Astrocyte of the cerebellum (primary cell): ENCODE data around the gene IFT122.
A peak's percentile ranks its signal among the peaks of the same experiment; 100 is the strongest.

Experiments
- DNase-seq: peaks from one replicate; pipeline ENCODE4 v3.0.0-alpha.2; 2011; ENCODE audit warnings: low read depth
- H3K4me3 ChIP-seq: 2 replicates; pipeline ENCODE4 v1.5.1; 2011; ENCODE audit warnings: mild to moderate bottlenecking, low read depth, low read length, moderate library complexity
- in situ Hi-C: cut with HindIII; loops from 2 replicates; pipeline ENCODE4 v1.10.0; 2017; ENCODE audit warnings: low sequenced_read_pairs
- TF ChIP-seq, protein P1 (sequence below): IDR thresholded peaks from 2 replicates; pipeline ENCODE4 v1.5.1; 2012; ENCODE audit warnings: low read length, low read depth, moderate library complexity, mild to moderate bottlenecking; ENCODE audit errors: missing control alignments

Gene IFT122

DNA sequence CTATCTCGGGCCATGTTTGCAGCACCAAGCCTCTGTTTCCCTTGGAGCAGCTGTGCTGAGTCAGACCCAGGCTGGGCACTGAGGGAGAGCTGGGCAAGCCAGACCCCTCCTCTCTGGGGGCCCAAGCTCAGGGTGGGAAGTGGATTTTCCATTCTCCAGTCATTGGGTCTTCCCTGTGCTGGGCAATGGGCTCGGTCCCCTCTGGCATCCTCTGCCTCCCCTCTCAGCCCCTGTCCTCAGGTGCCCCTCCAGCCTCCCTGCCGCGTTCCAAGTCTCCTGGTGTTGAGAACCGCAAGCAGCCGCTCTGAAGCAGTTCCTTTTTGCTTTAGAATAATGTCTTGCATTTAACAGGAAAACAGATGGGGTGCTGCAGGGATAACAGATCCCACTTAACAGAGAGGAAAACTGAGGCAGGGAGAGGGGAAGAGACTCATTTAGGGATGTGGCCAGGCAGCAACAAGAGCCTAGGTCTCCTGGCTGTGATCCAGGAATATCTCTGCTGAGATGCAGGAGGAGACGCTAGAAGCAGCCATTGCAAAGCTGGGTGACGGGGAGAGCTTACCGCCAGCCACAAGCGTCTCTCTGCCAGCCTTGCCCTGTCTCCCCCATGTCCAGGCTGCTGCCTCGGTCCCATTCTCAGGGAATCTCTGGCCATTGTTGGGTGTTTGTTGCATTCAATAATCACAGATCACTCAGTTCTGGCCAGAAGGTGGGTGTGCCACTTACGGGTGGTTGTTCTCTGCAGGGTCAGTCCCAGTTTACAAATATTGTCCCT, 89.6 kb downstream of the IFT122 start:
- H3K4me3 ChIP-seq, result no peak overlapping the region
- DNase-seq, result no peak
- in situ Hi-C loops, result no loop called here
- TF ChIP-seq, protein P1, sequence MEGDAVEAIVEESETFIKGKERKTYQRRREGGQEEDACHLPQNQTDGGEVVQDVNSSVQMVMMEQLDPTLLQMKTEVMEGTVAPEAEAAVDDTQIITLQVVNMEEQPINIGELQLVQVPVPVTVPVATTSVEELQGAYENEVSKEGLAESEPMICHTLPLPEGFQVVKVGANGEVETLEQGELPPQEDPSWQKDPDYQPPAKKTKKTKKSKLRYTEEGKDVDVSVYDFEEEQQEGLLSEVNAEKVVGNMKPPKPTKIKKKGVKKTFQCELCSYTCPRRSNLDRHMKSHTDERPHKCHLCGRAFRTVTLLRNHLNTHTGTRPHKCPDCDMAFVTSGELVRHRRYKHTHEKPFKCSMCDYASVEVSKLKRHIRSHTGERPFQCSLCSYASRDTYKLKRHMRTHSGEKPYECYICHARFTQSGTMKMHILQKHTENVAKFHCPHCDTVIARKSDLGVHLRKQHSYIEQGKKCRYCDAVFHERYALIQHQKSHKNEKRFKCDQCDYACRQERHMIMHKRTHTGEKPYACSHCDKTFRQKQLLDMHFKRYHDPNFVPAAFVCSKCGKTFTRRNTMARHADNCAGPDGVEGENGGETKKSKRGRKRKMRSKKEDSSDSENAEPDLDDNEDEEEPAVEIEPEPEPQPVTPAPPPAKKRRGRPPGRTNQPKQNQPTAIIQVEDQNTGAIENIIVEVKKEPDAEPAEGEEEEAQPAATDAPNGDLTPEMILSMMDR, result no peak

DNA sequence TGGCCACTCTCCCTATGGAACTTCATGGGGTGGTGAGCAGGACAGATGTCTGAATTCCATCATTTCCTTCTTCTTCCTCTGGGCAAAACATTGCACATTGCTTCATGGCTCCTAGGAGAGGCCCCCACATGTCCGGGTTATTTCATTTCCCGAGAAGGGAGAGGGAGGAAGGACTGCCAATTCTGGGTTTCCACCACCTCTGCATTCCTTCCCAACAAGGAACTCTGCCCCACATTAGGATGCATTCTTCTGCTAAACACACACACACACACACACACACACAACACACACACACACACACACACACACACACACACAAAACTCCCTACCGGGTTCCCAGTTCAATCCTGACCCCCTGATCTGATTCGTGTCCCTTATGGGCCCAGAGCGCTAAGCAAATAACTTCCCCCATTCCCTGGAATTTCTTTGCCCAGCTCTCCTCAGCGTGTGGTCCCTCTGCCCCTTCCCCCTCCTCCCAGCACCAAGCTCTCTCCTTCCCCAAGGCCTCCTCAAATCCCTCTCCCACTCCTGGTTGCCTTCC, 90.3 kb downstream of the IFT122 start:
- in situ Hi-C loops, result no loop called here
- peak; percentile 54 for DNase-seq
- no peak overlapping the region for H3K4me3 ChIP-seq
- TF ChIP-seq, protein P1, result no peak

GRCh38 chr3:129530821-129531220, 90.8 kb downstream of the IFT122 start:
- DNase-seq, result no peak
- TF ChIP-seq, protein P1, result no peak
- no peak overlapping the region for H3K4me3 ChIP-seq
- in situ Hi-C loops, result no loop called here

GRCh38 chr3:129531699-129532098, 91.7 kb downstream of the IFT122 start:
- TF ChIP-seq, protein P1, result no peak
- in situ Hi-C loops, result no loop called here
- DNase-seq, result no peak
- no peak overlapping the region for H3K4me3 ChIP-seq

GRCh38 chr3:129532261-129532660, 92.2 kb downstream of the IFT122 start:
- in situ Hi-C loops, result no loop called here
- H3K4me3 ChIP-seq, result no peak overlapping the region
- no peak for DNase-seq
- TF ChIP-seq, protein P1, result no peak

- TF ChIP-seq, protein P1, result no peak
- no peak for DNase-seq
- H3K4me3 ChIP-seq, result no peak overlapping the region
- in situ Hi-C loops, result no loop called here
These were observed 93.4 kb downstream of the IFT122 start for GRCh38 chr3:129533406-129533805.
